ENCODE results near the gene CMC1. TPM values are rescaled to one million over a fixed set of nuclear protein-coding genes. Genes with fewer than 3 reads are reported as not detected.

CMC1 gene
- total and polyA plus RNA-seq, 9 of the 15 experiments (the other 6 are each of a cell fraction or from before 2014, with no cell fraction given): 15.9 to 74.6 (median 48.9) TPM

DNA sequence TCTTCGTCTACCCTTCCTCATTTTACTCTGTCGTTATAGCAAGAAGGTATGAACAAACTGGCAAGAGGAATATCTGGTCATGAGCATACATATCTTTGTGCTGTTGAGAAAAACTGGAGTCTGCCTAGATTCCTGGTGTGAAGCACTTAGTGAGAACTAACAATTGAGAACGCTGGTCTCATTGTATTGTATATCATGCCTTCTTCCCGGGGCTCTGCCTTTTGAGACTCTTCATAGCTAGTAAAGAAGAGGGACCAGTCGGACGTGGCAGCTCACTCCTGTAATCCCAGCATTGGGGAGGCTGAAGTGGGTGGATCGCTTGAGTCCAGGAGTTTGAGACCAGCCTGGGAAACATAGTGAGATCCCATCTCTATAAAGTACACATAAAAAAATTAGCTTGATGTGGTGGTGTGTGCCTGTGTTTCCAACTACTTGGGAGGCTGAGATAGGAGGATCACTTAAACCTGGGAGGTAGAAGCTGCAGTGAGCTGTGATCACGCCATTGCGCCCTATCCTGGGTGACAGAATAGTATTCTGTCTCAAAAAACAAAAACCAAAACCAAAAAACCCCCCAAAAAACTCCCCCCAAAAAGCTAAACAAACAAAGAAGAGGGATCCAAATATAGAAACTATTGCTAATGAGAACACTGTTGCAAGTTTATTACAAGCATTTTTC lies 11.8 kb downstream of the CMC1 start (continued):
- TF ChIP-seq HOMEZ (CRISPR knock-in tag; IDR thresholded peaks at IDR 0.05) (no peak), NFXL1 (CRISPR knock-in tag; IDR thresholded peaks at IDR 0.05) (no peak)

DNA sequence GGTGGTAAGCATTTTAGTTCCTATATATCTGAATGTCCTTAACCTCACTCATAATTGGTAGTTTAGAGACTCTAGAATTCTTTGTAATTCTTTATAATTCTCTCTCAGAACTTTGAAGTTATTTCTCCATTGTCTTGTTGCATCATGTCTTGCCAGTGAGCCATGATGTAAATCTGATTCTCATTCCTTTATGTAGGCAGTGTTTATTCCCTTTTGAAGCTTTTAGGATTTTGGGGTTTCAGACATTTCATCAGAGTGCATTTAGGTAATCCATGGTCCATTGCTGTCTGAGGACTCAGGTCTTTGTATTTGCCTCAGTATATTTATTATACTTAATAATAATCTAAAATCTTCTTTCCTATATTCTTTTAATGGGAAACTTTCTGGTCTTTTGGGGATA lies 20.6 kb downstream of the CMC1 start:
- CTCF ChIA-PET (ENCODE audit: low intra/inter-chr PET ratio): no interaction called here
- ATAC-seq: no peak
- Histone ChIP-seq H4K20me1 (replicated peaks; ENCODE audit: control insufficient read depth, insufficient read depth, low read length) (no peaks in the 10 kb centered on the region), H3K9me3 (replicated peaks; ENCODE audit: control insufficient read depth, insufficient read depth, low read depth, low read length) (no peaks in the 10 kb centered on the region), H2AFZ (ENCODE audit: low read depth, low read length) (no peak overlapping the region), H3K4me2 (ENCODE audit: insufficient read depth, low read length) (no peak overlapping the region), H3K27ac (ENCODE audit: extremely low read depth, low read depth, low read length) (no peak overlapping the region), H3K79me2 (ENCODE audit: control insufficient read depth, insufficient read depth, low read length) (peaks cover 29% of the 10 kb centered on the region), H3K4me3 (no peak overlapping the region), H3K4me1 (replicated peaks in 1 of 2; ENCODE audit: control insufficient read depth in 2 of 2, insufficient read depth in 2 of 2, low read length in 2 of 2) (no peaks in the 10 kb centered on the region), H3K9me1 (ENCODE audit: control insufficient read depth, insufficient read depth, low read length) (no peaks in the 10 kb centered on the region), H3K36me3 (ENCODE audit: control insufficient read depth, insufficient read depth, low read length) (peaks cover 31% of the 10 kb centered on the region; the same call in 2 of the 3 replicates), H3K27me3 (ENCODE audit: control insufficient read depth in 2 of 2, insufficient read depth in 2 of 2, low read length in 2 of 2) (no peaks in the 10 kb centered on the region), H3K9ac (ENCODE audit: insufficient read depth in 1 of 2, low read depth in 2 of 2, low read length in 2 of 2) (no peak overlapping the region)
- POLR2A ChIA-PET: no interaction called here
- DNase-seq (ENCODE audit: extremely low read depth in 1 of 4, low spot score in 3 of 4): no peak
- FAIRE-seq: no peak
- intact Hi-C loops (cut with micrococcal nuclease) (no loop called here), in situ Hi-C loops (cut with MboI) (no loop called here)
- no TSS peak for BruUV-seq (replicated peaks)
- TF ChIP-seq HNRNPL (IDR thresholded peaks at IDR 0.05; ENCODE audit: low read depth, low read length) (no peak), PTRF (tag; IDR thresholded peaks at IDR 0.05) (no peak), ZBTB8A (IDR thresholded peaks at IDR 0.05; ENCODE audit: partially characterized antibody) (no peak), ZNF121 (CRISPR knock-in tag; conservative IDR thresholded peaks at IDR 0.05) (no peak), RBFOX2 (IDR thresholded peaks at IDR 0.05; ENCODE audit: low read depth, low read length) (no peak), FOXK2 (conservative IDR thresholded peaks at IDR 0.05 in 1 of 2, IDR thresholded peaks at IDR 0.05 in 1 of 2; ENCODE audit: low read depth in 2 of 2) (no peak), ZNF280B (CRISPR knock-in tag; IDR thresholded peaks at IDR 0.05) (no peak), ATF4 (CRISPR knock-in tag; IDR thresholded peaks at IDR 0.05) (no peak), RBM25 (IDR thresholded peaks at IDR 0.05; ENCODE audit: low read depth, low read length, severe bottlenecking) (no peak), KDM5B (IDR thresholded peaks at IDR 0.05; ENCODE audit: insufficient replicate concordance, low read depth, low read length) (no peak), THRAP3 (IDR thresholded peaks at IDR 0.05; ENCODE audit: borderline replicate concordance) (no peak), ZNF224 (CRISPR knock-in tag; IDR thresholded peaks at IDR 0.05) (no peak), PCBP1 (IDR thresholded peaks at IDR 0.05; ENCODE audit: low read depth, low read length, poor library complexity, severe bottlenecking) (no peak), TCFL5 (CRISPR knock-in tag; conservative IDR thresholded peaks at IDR 0.05) (no peak), ZNF24 (IDR thresholded peaks at IDR 0.05) (no peak), KHSRP (IDR thresholded peaks at IDR 0.05) (no peak)
